GM19193 (cell line): ENCODE measurements around the gene AOC3.

Experiments
- POLR2A ChIP-seq: IDR thresholded peaks from 4 replicates; pipeline ENCODE4 v1.6.1; 2011; ENCODE audit not compliant: insufficient read depth, insufficient read length; ENCODE audit errors: extremely low read depth

Gene AOC3, protein sequence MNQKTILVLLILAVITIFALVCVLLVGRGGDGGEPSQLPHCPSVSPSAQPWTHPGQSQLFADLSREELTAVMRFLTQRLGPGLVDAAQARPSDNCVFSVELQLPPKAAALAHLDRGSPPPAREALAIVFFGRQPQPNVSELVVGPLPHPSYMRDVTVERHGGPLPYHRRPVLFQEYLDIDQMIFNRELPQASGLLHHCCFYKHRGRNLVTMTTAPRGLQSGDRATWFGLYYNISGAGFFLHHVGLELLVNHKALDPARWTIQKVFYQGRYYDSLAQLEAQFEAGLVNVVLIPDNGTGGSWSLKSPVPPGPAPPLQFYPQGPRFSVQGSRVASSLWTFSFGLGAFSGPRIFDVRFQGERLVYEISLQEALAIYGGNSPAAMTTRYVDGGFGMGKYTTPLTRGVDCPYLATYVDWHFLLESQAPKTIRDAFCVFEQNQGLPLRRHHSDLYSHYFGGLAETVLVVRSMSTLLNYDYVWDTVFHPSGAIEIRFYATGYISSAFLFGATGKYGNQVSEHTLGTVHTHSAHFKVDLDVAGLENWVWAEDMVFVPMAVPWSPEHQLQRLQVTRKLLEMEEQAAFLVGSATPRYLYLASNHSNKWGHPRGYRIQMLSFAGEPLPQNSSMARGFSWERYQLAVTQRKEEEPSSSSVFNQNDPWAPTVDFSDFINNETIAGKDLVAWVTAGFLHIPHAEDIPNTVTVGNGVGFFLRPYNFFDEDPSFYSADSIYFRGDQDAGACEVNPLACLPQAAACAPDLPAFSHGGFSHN

DNA sequence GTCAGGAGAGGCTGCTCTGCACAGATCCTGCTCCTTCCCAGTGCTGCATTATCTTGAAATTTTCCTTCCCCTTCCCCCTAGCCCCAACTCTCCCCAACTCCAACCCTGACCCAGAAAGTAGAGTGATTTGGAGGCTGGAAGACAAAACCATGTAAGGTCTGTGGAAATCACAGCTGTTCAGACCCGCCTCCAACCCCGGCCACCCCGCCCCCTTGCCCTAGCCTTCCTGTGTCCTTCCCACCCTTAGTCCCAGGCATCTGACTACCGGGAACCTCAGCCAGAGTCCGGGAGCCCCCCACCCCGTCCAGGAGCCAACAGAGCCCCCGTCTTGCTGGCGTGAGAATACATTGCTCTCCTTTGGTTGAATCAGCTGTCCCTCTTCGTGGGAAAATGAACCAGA is at the start of gene AOC3:
AOC3 (plus strand) TSS at position 246 of the 400 bp plus-strand sequence; CDS start at position 391, 145 bp downstream.
- no peak for TF ChIP-seq POLR2A

DNA sequence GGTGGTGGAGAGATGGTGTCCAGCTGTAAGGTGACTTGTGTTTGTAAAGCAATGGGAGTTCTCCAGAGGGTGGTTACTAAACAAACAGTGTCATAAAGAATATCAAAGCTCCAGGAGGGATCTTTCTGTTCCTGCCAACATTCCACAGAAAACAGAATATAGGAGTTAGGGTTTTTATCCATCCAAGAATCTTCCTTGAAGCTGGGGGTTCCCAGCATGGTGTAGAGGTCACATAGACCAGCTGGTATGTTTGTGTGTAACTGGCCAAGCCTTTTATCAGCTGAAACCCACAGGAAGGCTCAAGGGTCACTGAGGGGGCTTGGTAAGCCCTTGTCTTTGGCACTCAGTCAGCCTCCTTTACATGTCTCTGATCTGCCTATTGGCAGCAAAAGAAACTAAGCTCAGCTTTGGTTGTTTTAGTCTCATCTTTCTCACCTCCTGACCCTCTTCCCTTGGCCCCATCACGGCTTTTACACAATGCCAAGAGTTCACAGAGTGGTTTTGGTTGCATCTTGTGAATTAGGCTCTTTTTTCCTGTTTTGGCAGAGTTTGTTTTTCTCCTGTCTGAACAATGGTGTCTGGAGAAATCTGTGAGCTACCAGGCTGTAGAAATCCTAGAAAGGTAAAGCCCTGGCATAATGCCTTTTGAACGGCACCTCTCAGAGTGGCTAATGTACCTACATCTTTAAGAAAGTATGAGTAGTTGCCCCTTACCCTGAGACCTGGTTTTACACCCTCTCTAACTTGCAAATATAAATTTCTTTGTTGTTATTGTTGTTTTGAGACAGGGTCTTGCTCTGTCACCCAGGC is 47.7 kb upstream of the AOC3 start:
- TF ChIP-seq POLR2A: no peak

DNA sequence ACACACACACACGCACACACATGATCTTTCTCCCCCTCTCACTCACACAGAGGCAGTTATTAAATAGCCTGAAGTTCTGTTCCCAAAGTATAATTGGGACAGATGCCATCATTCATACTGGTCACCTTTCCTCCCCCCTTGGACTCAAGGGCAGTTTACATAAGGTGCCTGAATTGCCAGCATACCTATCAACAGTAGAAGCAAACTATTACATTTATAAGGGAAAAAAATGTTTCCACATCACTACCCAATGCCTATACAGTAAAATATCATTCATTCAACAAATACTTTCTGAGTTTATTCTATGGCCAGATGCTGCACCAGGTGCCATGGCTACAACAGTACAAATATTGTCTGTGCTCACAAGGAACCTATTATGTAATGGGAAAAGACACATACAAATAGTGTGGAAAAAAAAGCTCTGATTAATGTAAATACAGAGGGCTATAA is 46.1 kb upstream of the AOC3 start:
- no peak for TF ChIP-seq POLR2A

DNA sequence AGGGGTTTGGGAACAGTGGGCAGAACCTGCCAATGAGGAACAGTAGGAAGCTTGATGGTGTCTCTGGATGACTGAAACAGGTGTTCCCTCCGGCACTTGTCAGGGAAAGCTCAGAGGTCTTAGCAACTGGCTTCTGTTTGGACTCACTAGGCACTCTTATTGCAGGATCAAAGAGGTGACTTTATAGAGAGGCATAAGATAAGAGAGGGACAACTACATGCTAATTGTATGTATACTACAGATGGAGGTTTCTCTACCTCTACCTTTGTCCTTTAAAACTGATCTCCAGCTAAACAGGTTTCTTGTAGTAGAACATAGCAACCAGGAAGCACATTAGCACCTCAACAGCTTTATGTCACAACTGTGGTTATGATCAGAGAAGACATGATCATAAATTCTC is 44.8 kb upstream of the AOC3 start:
- no peak for TF ChIP-seq POLR2A

GRCh38 chr17:42809250-42809649 is 41.7 kb upstream of the AOC3 start:
- no peak for TF ChIP-seq POLR2A

- no peak for TF ChIP-seq POLR2A
Measured at GRCh38 chr17:42814633-42815399, 36.2 kb upstream of the AOC3 start.

DNA sequence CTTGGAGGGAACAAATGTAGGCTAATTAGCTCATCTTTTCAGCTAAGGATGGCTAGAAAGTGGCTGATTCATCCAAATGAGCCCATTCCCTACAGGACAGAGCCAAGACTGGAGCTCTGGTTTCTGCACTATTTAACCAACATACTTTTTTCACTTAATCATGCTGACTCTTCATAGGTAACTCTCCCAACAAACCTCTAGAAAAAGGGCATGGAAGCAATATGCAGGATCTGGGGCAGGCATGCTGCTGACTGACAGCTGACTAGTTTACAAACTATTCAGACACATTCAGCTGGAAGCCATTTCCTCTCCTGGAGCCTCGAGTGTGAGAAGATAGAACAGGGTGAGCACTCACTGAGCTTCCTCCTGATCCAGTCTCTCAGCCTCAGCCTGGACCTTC is 33.1 kb upstream of the AOC3 start:
- TF ChIP-seq POLR2A: no peak

DNA sequence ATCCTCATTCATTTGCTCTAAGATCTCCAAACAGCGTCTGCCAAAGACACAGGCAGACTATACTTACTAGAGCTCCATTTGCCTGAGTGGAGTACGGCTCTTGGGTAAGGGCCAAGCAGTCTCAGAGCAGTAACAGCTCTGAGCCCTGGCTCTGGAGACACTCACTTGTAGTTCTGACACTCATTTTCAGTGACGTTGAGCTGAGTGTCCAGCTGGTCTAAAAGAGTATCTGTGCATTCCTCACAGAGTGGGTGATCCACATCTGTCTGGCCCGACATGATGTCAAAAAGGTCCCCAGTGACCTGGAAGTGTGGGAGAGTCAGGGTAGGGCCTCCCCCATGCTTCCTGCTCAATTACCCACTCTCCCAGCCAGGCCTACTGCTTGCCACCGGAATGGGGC is 32.6 kb upstream of the AOC3 start:
- no peak for TF ChIP-seq POLR2A

- no peak for TF ChIP-seq POLR2A
Measured at GRCh38 chr17:42819939-42820535, 31.0 kb upstream of the AOC3 start.

- TF ChIP-seq POLR2A: no peak
Measured at GRCh38 chr17:42821176-42821575, 29.8 kb upstream of the AOC3 start.

DNA sequence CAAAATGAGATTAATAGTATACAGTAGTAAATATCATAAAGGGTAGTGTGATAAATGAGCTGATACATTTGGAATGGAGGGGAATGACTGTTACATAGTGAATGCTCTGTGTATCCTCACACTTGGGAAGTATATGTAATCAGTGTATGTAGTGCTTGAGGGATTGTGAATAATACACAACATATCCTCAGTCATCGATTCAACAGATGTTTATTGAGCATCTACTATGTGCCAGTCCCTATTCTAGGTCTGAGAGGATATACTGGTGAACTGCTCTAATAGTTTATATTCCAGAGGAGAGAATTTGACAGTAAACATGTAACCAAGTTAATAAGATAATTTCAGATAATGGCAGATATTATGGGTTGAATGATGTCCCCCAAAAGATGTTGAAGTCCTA is 23.5 kb upstream of the AOC3 start:
- no peak for TF ChIP-seq POLR2A

GRCh38 chr17:42830971-42831370 is 20.0 kb upstream of the AOC3 start:
- TF ChIP-seq POLR2A: no peak

DNA sequence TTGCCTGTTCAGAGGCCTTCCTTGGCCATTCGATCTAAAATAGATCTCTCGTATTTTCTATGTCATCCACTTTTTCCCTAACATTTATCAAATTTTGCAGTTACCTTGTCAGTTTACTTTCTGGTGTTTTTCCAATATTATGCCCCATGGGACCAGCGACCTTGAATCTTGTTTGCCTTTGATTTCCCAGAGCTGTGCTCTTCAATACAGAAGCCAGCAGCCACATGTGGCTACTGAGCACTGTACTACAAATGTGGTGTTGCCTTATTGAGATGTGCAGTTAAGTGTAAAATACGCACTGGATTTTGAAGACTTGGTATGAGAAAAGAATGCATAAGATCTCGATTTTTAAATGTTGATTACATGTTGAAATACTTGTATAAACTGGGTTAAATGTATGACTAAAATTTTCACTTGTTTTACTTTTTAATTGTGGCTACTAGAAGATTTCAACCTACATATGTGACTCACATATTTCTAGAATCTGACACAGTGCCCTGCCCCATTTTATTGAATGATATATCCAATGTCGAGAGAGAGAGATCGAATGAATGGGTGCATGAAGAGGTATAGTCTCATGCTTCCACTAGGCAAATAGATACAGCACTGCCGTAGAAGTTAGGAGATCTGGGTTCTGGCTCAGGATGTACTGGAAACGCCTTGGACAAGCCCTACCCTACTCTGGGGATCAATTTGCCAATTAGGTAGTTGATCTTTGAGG is 18.6 kb upstream of the AOC3 start:
- TF ChIP-seq POLR2A: no peak
